Ramos (cell line): ENCODE data around the gene SLC23A1.
"Not testable (repeated sequence)": the region's sequence is repeated elsewhere in the genome, so short reads cannot be mapped to it uniquely, and the experiment has no call there.

Experiments used
- in situ Hi-C: fragments of 300-500 bp; cut with MboI; formaldehyde crosslinking; loops from one replicate; pipeline ENCODE4 v1.14.3; 2022; ENCODE audit warnings: low sequenced_read_pairs; ENCODE audit not compliant: unreplicated experiment

SLC23A1 gene

GRCh38 chr5:139377226-139377625, 5.9 kb downstream of the SLC23A1 start:
- in situ Hi-C loops, result no loop called here

- in situ Hi-C loops, result no loop called here
Observed at GRCh38 chr5:139376364-139376763, 6.7 kb downstream of the SLC23A1 start.

- in situ Hi-C loops, result no loop called here
Observed at GRCh38 chr5:139374909-139375308, 8.2 kb downstream of the SLC23A1 start.

- in situ Hi-C loops, result no loop called here
Observed at GRCh38 chr5:139371482-139372435, 11.3 kb downstream of the SLC23A1 start.

- in situ Hi-C loops, result no loop called here
Observed at GRCh38 chr5:139369181-139369580, 13.9 kb downstream of the SLC23A1 start.

GRCh38 chr5:139368613-139369012, 14.5 kb downstream of the SLC23A1 start:
- in situ Hi-C loops, result no loop called here

- in situ Hi-C loops, result no loop called here
Observed at GRCh38 chr5:139364466-139364865, 18.6 kb downstream of the SLC23A1 start.

- in situ Hi-C loops, result no loop called here
Observed at GRCh38 chr5:139363937-139364336, 19.2 kb downstream of the SLC23A1 start.

GRCh38 chr5:139361835-139362429, 21.2 kb downstream of the SLC23A1 start:
- in situ Hi-C loops, result no loop called here

GRCh38 chr5:139360384-139360783, 22.7 kb downstream of the SLC23A1 start:
- in situ Hi-C loops, result no loop called here

- in situ Hi-C loops, result no loop called here
Observed at GRCh38 chr5:139358064-139358463, 25.0 kb downstream of the SLC23A1 start.

GRCh38 chr5:139355900-139356299, 27.2 kb downstream of the SLC23A1 start:
- in situ Hi-C loops, result not testable (repeated sequence)

- in situ Hi-C loops, result no loop called here
Observed at GRCh38 chr5:139354186-139354585, 28.9 kb downstream of the SLC23A1 start.

GRCh38 chr5:139347863-139348262, 35.2 kb downstream of the SLC23A1 start:
- in situ Hi-C loops, result not testable (repeated sequence)

- in situ Hi-C loops, result not testable (repeated sequence)
Observed at GRCh38 chr5:139345442-139345841, 37.7 kb downstream of the SLC23A1 start.

- in situ Hi-C loops, result no loop called here
Observed at GRCh38 chr5:139344177-139344576, 38.9 kb downstream of the SLC23A1 start.

- in situ Hi-C loops, result no loop called here
Observed at GRCh38 chr5:139343476-139343875, 39.6 kb downstream of the SLC23A1 start.

- in situ Hi-C loops, result no loop called here
Observed at GRCh38 chr5:139342423-139342723, 40.7 kb downstream of the SLC23A1 start.

- in situ Hi-C loops, result no loop called here
Observed at GRCh38 chr5:139341689-139342422, 41.2 kb downstream of the SLC23A1 start, which contains the start of gene PAIP2. PAIP2 (plus strand) TSS chr5:139341854; CDS start chr5:139363785, 21,931 bp downstream.

- in situ Hi-C loops, result no loop called here
Observed at GRCh38 chr5:139341187-139341688, 41.9 kb downstream of the SLC23A1 start.

GRCh38 chr5:139340051-139340450, 43.0 kb downstream of the SLC23A1 start:
- in situ Hi-C loops, result no loop called here
